ENCODE data around the gene GSTP1. TPM values are rescaled to one million over a fixed set of nuclear protein-coding genes. Genes with fewer than 3 reads are reported as not detected.

GSTP1 gene
- total and polyA plus RNA-seq, 9 of the 15 experiments (the other 6 are each of a cell fraction or from before 2014, with no cell fraction given) = 592 to 2,150 (median 1,204) TPM

DNA sequence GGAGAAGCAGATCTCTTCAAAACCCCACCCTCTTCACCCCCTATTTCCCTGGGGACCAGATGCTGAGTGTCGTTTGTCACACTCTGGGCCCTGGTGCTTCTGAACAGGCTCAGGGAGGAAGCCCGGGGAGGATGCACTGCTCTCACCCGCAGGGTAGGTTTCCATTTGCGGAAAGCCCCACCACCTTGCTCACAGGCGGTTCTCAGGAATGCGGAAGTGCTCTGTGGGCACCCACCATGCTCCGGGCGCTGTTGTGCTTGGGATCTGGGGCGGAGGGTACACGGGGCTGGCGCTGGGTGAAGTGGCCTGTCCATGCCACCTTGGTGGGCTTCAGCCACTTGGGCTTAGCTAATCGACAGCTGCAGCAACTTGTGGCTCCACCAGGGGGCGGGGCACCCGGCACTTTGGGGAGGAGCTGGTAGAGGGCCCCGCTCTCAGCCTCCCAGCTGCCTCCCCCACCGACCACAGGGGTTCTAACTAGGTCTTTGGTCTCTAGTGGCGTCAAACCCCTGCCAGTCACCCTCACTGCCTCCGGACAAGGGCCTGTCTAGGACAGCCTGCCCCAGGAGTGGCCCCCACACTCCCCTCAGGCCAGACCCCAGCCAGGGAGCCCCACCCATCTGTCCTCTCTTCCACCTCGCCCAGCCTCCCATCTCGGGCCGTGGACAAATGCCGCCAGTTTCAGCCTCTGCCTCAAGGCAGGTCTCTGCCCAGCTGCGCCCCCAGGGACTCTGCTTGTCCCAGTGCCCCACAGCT is 30.5 kb downstream of the GSTP1 start (continued):
- 0 out of 2 replicates have a peak, but pooled peaks have one; percentile 10 for TF ChIP-seq ETS1 (conservative IDR thresholded peaks at IDR 0.05; ENCODE audit: control insufficient read depth, low read depth, low read length)
- TF ChIP-seq ILK (tag; IDR thresholded peaks at IDR 0.05; ENCODE audit: borderline replicate concordance, low read depth) = no peak
- no peak for TF ChIP-seq NBN (IDR thresholded peaks at IDR 0.05; ENCODE audit: low read depth)
- TF ChIP-seq, protein P1, sequence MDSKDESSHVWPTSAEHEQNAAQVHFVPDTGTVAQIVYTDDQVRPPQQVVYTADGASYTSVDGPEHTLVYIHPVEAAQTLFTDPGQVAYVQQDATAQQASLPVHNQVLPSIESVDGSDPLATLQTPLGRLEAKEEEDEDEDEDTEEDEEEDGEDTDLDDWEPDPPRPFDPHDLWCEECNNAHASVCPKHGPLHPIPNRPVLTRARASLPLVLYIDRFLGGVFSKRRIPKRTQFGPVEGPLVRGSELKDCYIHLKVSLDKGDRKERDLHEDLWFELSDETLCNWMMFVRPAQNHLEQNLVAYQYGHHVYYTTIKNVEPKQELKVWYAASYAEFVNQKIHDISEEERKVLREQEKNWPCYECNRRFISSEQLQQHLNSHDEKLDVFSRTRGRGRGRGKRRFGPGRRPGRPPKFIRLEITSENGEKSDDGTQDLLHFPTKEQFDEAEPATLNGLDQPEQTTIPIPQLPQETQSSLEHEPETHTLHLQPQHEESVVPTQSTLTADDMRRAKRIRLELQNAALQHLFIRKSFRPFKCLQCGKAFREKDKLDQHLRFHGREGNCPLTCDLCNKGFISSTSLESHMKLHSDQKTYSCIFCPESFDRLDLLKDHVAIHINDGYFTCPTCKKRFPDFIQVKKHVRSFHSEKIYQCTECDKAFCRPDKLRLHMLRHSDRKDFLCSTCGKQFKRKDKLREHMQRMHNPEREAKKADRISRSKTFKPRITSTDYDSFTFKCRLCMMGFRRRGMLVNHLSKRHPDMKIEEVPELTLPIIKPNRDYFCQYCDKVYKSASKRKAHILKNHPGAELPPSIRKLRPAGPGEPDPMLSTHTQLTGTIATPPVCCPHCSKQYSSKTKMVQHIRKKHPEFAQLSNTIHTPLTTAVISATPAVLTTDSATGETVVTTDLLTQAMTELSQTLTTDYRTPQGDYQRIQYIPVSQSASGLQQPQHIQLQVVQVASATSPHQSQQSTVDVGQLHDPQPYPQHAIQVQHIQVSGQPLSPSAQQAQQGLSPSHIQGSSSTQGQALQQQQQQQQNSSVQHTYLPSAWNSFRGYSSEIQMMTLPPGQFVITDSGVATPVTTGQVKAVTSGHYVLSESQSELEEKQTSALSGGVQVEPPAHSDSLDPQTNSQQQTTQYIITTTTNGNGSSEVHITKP (IDR thresholded peaks at IDR 0.05; ENCODE audit: partially characterized antibody) = no peak
- no peak for TF ChIP-seq ZNF184 (CRISPR knock-in tag; IDR thresholded peaks at IDR 0.05)
- no peak for TF ChIP-seq KLF10 (CRISPR knock-in tag; IDR thresholded peaks at IDR 0.05)
- TF ChIP-seq HDAC3 (IDR thresholded peaks at IDR 0.05; ENCODE audit: borderline replicate concordance, partially characterized antibody) = no peak
- no peak for TF ChIP-seq RBM39 (optimal IDR thresholded peaks at IDR 0.05; ENCODE audit: low read depth, low read length)
- peak; percentile 79 to 86; a peak in 2 of 4 replicates for TF ChIP-seq TEAD1 (CRISPR knock-in tag; IDR thresholded peaks at IDR 0.05)
- no peak for TF ChIP-seq SRSF1 (IDR thresholded peaks at IDR 0.05; ENCODE audit: low read depth, low read length)
- no peak for TF ChIP-seq RBBP5 (IDR thresholded peaks at IDR 0.05; ENCODE audit: borderline replicate concordance, insufficient read depth, low read length, poor library complexity, severe bottlenecking)
